ENCODE results near the gene HDAC6. TPM values are rescaled to one million over a fixed set of nuclear protein-coding genes. Genes with fewer than 3 reads are reported as not detected.

HDAC6 gene
- total and polyA plus RNA-seq, 11 donors: 27.7 to 48.6 (median 36.9) TPM

- ATAC-seq (no peak), DNase-seq (no peak)
- Histone ChIP-seq H3K27ac (no peak overlapping the region), H3K4me3 (no peak overlapping the region), H3K27me3 (peaks cover 0 to 4% (median 0%) of the 10 kb centered on the region in 9 donors), H3K9me3 (no peaks in the 10 kb centered on the region), H3K36me3 (peaks cover 0 to 63% (median 36%) of the 10 kb centered on the region in 9 donors), H3K4me1 (no peaks in the 10 kb centered on the region)
- 82 to 94% (median 89%) methylated on average over 2 to 8 of the region's 8 CpGs for WGBS, 4 donors
- TF ChIP-seq POLR2A (IDR thresholded peaks at IDR 0.05): no peak
- TF ChIP-seq CTCF (IDR thresholded peaks at IDR 0.05): no peak
- intact Hi-C loops (cut with DNase I): no loop called here
Observed at GRCh38 chrX:48814722-48815121, 12.9 kb downstream of the HDAC6 start.

- WGBS, 4 donors: 84 to 90% (median 86%) methylated on average over 7 to 8 of the region's 8 CpGs
- TF ChIP-seq POLR2A (IDR thresholded peaks at IDR 0.05) (no peak), CTCF (IDR thresholded peaks at IDR 0.05) (no peak)
- H3K27me3 ChIP-seq: no peaks in the 10 kb centered on the region
- ATAC-seq: no peak
- intact Hi-C loops (cut with DNase I): no loop called here
- peaks cover 0 to 62% (median 34%) of the 10 kb centered on the region in 9 donors for H3K36me3 ChIP-seq
- no peaks in the 10 kb centered on the region for H3K9me3 ChIP-seq
- no peak for DNase-seq
- no peaks in the 10 kb centered on the region for H3K4me1 ChIP-seq
- H3K4me3 ChIP-seq: no peak overlapping the region
- H3K27ac ChIP-seq: no peak overlapping the region
Observed at GRCh38 chrX:48815266-48815665, 13.4 kb downstream of the HDAC6 start.

GRCh38 chrX:48816014-48816810, 14.3 kb downstream of the HDAC6 start:
- DNase-seq: no peak
- H3K4me1 ChIP-seq: no peaks in the 10 kb centered on the region
- no peaks in the 10 kb centered on the region for H3K27me3 ChIP-seq
- TF ChIP-seq CTCF (IDR thresholded peaks at IDR 0.05) (no peak), POLR2A (IDR thresholded peaks at IDR 0.05) (no peak)
- intact Hi-C loops (cut with DNase I): no loop called here
- no peak overlapping the region for H3K27ac ChIP-seq
- H3K36me3 ChIP-seq: peaks cover 0 to 54% (median 25%) of the 10 kb centered on the region in 9 donors
- ATAC-seq: peak in 1 of 4 donors; percentile 11
- WGBS, 4 donors: 85 to 98% (median 92%) methylated on average over 18 of the region's 18 CpGs
- H3K9me3 ChIP-seq: no peaks in the 10 kb centered on the region
- H3K4me3 ChIP-seq: no peak overlapping the region

GRCh38 chrX:48818098-48818497, 16.2 kb downstream of the HDAC6 start:
- DNase-seq: no peak
- no peak for ATAC-seq
- 85 to 97% (median 93%) methylated on average over 13 to 16 of the region's 16 CpGs for WGBS, 4 donors
- Histone ChIP-seq H3K9me3 (no peaks in the 10 kb centered on the region), H3K27ac (no peak overlapping the region), H3K27me3 (no peaks in the 10 kb centered on the region), H3K36me3 (peaks cover 0 to 49% (median 23%) of the 10 kb centered on the region in 9 donors), H3K4me3 (no peak overlapping the region), H3K4me1 (no peaks in the 10 kb centered on the region)
- intact Hi-C loops (cut with DNase I): no loop called here
- TF ChIP-seq CTCF (IDR thresholded peaks at IDR 0.05) (no peak), POLR2A (IDR thresholded peaks at IDR 0.05) (no peak)

Measured in heart left ventricle (tissue), 16 donors.